Right atrium auricular region (tissue), 2 donors: ENCODE measurements around the gene GFOD2. TPM values are rescaled to one million over a fixed set of nuclear protein-coding genes. Genes with fewer than 3 reads are reported as not detected.
"Not testable (repeated sequence)": the region's sequence is repeated elsewhere in the genome, so short reads cannot be mapped to it uniquely, and the experiment has no call there.

Source experiments
- DNase-seq: peaks from one replicate; pipeline ENCODE4 v3.0.0-alpha.2; 2019; ENCODE audit warnings: low spot score
- H3K27ac ChIP-seq, 2 donors: fragments of 200-600 bp; sonication (generic); 1 replicate in 1 of 2; 2 replicates in 1 of 2; pipeline ENCODE4 v1.5.1; 2016 to 2019
- H3K27me3 ChIP-seq, 2 donors: fragments of 200-600 bp; sonication (generic); one replicate each; pipeline versions ENCODE4 v1.5.1 to v1.6.0; 2017 to 2019
- H3K36me3 ChIP-seq: fragments of 200-600 bp; sonication (generic); one replicate; pipeline ENCODE4 v1.5.1; 2016
- H3K4me1 ChIP-seq, 2 donors: fragments of 200-600 bp; sonication (generic); one replicate each; pipeline versions ENCODE4 v1.5.1 to v1.6.0; 2017 to 2019
- H3K4me3 ChIP-seq, 2 donors: fragments of 200-600 bp; sonication (generic); 1 replicate in 1 of 2; 2 replicates in 1 of 2; pipeline ENCODE4 v1.5.1; 2017 to 2019; ENCODE audit warnings: mild to moderate bottlenecking in 1 of 2, moderate library complexity in 1 of 2
- H3K9me3 ChIP-seq, 2 donors: fragments of 200-600 bp; sonication (generic); one replicate each; pipeline ENCODE4 v1.5.1; 2019
- CTCF ChIP-seq, 2 donors: fragments of 200-600 bp; sonication (generic); IDR thresholded peaks; one replicate each; pipeline ENCODE4 v1.5.1; 2019; ENCODE audit warnings: antibody characterized with exemption in 2 of 2
- total RNA-seq, 2 donors: library from RNA; depleted of rRNA; stranded (reverse); fragments of >200 nt; gene quantifications; one replicate each; pipeline ENCODE4 v1.1.0, GENCODE V29; 2016

Gene GFOD2
- total RNA-seq, 2 donors from 2014 or later, result 7.1 to 9.2 TPM

- Histone ChIP-seq H3K4me1 (no peaks in the 10 kb centered on the region), H3K9me3 (no peaks in the 10 kb centered on the region), H3K27me3 (no peaks in the 10 kb centered on the region), H3K36me3 (no peaks in the 10 kb centered on the region), H3K27ac (no peak overlapping the region), H3K4me3 (no peak overlapping the region)
- TF ChIP-seq CTCF (IDR thresholded peaks at IDR 0.05), result no peak
- DNase-seq, result no peak
These were observed 21.5 kb downstream of the GFOD2 start for GRCh38 chr16:67697422-67698185.

DNA sequence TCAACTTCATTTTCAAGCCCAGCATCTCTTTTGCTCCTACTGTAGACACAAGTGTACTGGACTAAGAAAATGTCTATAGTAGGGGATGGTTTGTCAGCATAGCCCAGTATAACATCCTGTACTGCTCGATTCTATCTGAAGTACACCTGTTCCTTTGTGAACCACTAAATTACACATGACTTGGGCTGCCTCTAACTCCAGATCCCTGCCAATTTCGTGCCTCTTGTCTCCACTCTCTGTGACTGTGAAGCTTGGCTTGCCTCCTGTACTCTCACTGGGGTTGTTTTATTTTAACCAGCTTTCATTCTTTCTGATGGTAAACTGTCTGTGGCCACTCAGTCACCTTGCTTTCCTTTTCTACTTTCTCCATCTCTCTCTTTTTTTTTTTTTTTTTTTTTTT lies 24.5 kb downstream of the GFOD2 start:
- Histone ChIP-seq H3K27me3 (no peaks in the 10 kb centered on the region), H3K36me3 (no peaks in the 10 kb centered on the region), H3K4me1 (no peaks in the 10 kb centered on the region), H3K27ac (no peak overlapping the region), H3K9me3 (no peaks in the 10 kb centered on the region), H3K4me3 (no peak overlapping the region)
- no peak for DNase-seq
- TF ChIP-seq CTCF (IDR thresholded peaks at IDR 0.05), result no peak

DNA sequence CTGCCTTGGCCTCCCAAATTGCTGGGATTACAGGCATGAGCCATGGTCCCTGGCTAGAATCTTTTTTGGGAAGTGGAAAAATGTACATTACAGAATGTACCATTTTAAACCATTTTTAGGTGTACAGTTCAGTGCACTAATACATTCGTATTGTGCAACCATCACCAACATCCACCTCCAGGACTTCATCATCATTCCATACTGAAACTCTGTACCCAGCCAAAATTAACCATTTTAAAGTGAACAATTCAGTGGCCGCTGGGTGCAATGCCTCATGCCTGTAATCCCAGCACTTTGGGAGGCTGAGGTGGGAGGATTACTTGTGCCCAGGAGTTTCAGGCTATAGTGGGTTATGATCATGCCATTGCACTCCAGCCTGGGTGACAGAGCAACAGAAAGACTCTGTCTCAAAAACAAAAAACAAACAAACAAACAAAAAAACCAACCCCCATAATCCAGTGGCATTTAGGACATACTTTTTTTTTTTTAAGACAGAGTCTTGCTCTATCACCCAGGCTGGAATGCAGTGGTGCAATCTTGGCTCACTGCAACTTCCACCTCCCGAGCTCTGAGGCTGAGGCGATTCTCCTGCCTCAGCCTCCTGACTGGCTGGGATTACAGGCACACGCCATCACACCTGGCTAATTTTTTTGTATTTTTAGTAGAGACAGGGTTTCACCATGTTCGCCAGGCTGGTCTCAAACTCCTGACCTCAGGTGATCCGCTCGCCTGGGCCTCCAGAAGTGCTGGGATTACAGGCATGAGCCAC lies 25.4 kb downstream of the GFOD2 start:
- H3K27me3 ChIP-seq, H3K4me3 ChIP-seq, H3K4me1 ChIP-seq, H3K9me3 ChIP-seq, DNase-seq, H3K36me3 ChIP-seq, H3K27ac ChIP-seq: not testable (repeated sequence)

- Histone ChIP-seq H3K4me1 (peaks cover 0 to 7% of the 10 kb centered on the region in 2 donors), H3K27me3 (no peaks in the 10 kb centered on the region), H3K36me3 (peaks cover 4% of the 10 kb centered on the region), H3K4me3 (no peak overlapping the region), H3K9me3 (no peaks in the 10 kb centered on the region), H3K27ac (peak overlapping the region; percentile 12 to 25)
- DNase-seq, result no peak
- TF ChIP-seq CTCF (IDR thresholded peaks at IDR 0.05), result no peak
These were observed 33.6 kb downstream of the GFOD2 start for GRCh38 chr16:67685388-67686112.

DNA sequence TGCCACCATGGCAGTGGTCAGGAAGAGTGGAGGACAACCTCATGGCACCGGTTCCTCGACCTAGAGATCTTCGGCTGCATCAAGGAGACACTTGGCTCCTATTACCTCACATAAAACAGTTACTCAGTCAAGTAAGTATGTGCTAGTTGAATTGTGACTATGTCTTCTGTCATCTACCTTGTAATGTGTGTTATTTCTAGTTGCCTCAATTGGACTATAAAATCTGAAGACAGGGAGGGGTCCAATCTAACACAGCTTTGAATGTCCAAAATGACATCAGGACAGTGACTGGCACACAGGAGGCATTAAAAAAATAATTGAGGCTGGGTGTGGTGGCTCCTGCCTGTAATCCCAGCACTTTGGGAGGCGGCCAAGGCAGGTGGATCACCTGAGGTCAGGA lies 35.3 kb downstream of the GFOD2 start:
- Histone ChIP-seq H3K27ac (no peak overlapping the region), H3K36me3 (peaks cover 4% of the 10 kb centered on the region), H3K4me3 (no peak overlapping the region), H3K27me3 (no peaks in the 10 kb centered on the region), H3K4me1 (peaks cover 0 to 7% of the 10 kb centered on the region in 2 donors), H3K9me3 (no peaks in the 10 kb centered on the region)
- TF ChIP-seq CTCF (IDR thresholded peaks at IDR 0.05), result no peak
- no peak for DNase-seq
